HL-60 (cell line): ENCODE results near the gene BATF3.

ENCODE experiments used
- DNase-seq, 2 experiments: peaks; one replicate each; pipeline ENCODE4 v3.0.0-alpha.2; 2010 to 2020; ENCODE audit warnings: low read depth in 1 of 2, low spot score in 1 of 2
- H3K27ac ChIP-seq: fragments of 250-450 bp; sonication (Bioruptor Pico); replicated peaks from 2 replicates; pipeline ENCODE4 v1.5.1; 2020; ENCODE audit warnings: mild to moderate bottlenecking, moderate library complexity
- H3K27me3 ChIP-seq: fragments of 250-450 bp; sonication (Bioruptor Pico); 2 replicates; pipeline ENCODE4 v1.5.1; 2021; ENCODE audit warnings: mild to moderate bottlenecking, moderate library complexity; ENCODE audit not compliant: insufficient read depth, poor library complexity, severe bottlenecking
- H3K4me3 ChIP-seq: replicated peaks from 2 replicates; pipeline ENCODE4 v1.5.1; 2011; ENCODE audit warnings: mild to moderate bottlenecking, control low read depth, low read length; ENCODE audit not compliant: insufficient read depth
- CTCF ChIP-seq: IDR thresholded peaks from one replicate; pipeline ENCODE4 v1.5.1; 2011; ENCODE audit warnings: low read length, control low read depth, inconsistent platforms; ENCODE audit not compliant: insufficient read depth
- GABPA ChIP-seq: IDR thresholded peaks from 2 replicates; pipeline ENCODE4 v1.6.1; 2012; ENCODE audit warnings: low read depth
- POLR2AphosphoS5 ChIP-seq: IDR thresholded peaks from 2 replicates; pipeline ENCODE4 v1.6.1; 2012; ENCODE audit warnings: low read depth
- REST ChIP-seq: IDR thresholded peaks from 2 replicates; pipeline ENCODE4 v1.6.1; 2012; ENCODE audit warnings: low read depth; ENCODE audit not compliant: insufficient replicate concordance
- SPI1 ChIP-seq: IDR thresholded peaks from 2 replicates; pipeline ENCODE4 v1.6.1; 2012; ENCODE audit warnings: low read depth, mild to moderate bottlenecking, borderline replicate concordance

The BATF3 gene

GRCh38 chr1:212698467-212699103 is 1.1 kb downstream of the BATF3 start:
- Histone ChIP-seq H3K4me3 (peak overlapping the region; percentile 54), H3K27me3 (peaks cover 12% of the 10 kb centered on the region), H3K27ac (no peak overlapping the region)
- DNase-seq: no peak
- TF ChIP-seq POLR2AphosphoS5 (no peak), GABPA (no peak), SPI1 (no peak), REST (no peak), CTCF (no peak)

GRCh38 chr1:212696721-212697331 is 2.8 kb downstream of the BATF3 start:
- DNase-seq: no peak
- Histone ChIP-seq H3K27ac (no peak overlapping the region), H3K27me3 (peaks cover 12% of the 10 kb centered on the region), H3K4me3 (no peak overlapping the region)
- TF ChIP-seq GABPA (no peak), REST (no peak), POLR2AphosphoS5 (no peak), SPI1 (no peak), CTCF (no peak)

- TF ChIP-seq REST (no peak), CTCF (no peak), SPI1 (no peak), GABPA (no peak), POLR2AphosphoS5 (no peak)
- DNase-seq: no peak
These were observed 6.6 kb downstream of the BATF3 start for GRCh38 chr1:212692774-212693644.

More at GRCh38 chr1:212692774-212693644, 6.6 kb downstream of the BATF3 start:
- peaks cover under 1% of the 10 kb centered on the region for H3K27me3 ChIP-seq
- H3K27ac ChIP-seq: no peak overlapping the region
- H3K4me3 ChIP-seq: no peak overlapping the region
